Esophagus squamous epithelium (tissue), 4 donors: ENCODE measurements around the gene ANKRD13D.

Experiments used
- CTCF ChIP-seq, 6 experiments: fragments of 450-650 bp in 4 of 6; fragments of 200-600 bp in 2 of 6; sonication (generic) in 2 of 6; IDR thresholded peaks; one replicate each; pipeline ENCODE4 v1.5.1; 2016 to 2019; ENCODE audit warnings: antibody characterized with exemption in 6 of 6, mild to moderate bottlenecking in 4 of 6, moderate library complexity in 4 of 6
- POLR2A ChIP-seq, 4 donors: fragments of 450-650 bp; IDR thresholded peaks; one replicate each; pipeline ENCODE4 v1.6.1; 2017; ENCODE audit warnings: antibody characterized with exemption in 4 of 4, mild to moderate bottlenecking in 4 of 4, moderate library complexity in 3 of 4

GRCh38 chr11:67308031-67308866 lies 19.1 kb downstream of the ANKRD13D start:
- TF ChIP-seq CTCF (IDR thresholded peaks at IDR 0.05): no peak
- TF ChIP-seq POLR2A (IDR thresholded peaks at IDR 0.05): no peak
